HEK293T (cell line): ENCODE data around the gene ZFR2.
"Not testable (repeated sequence)": the region's sequence is repeated elsewhere in the genome, so short reads cannot be mapped to it uniquely, and the experiment has no call there.

ENCODE experiments used
- CTCF ChIA-PET: fragments of 350-600 bp; formaldehyde crosslinking; extraction: SDS; loops from one replicate; lab custom pipeline; 2021; ENCODE audit warnings: antibody characterized with exemption, inconsistent platforms; lab: Yijun Ruan, JAX
- POLR2A ChIA-PET: fragments of 350-600 bp; formaldehyde crosslinking; extraction: SDS; loops from one replicate; lab custom pipeline; 2020; ENCODE audit warnings: antibody characterized with exemption, inconsistent platforms; lab: Yijun Ruan, JAX
- DNase-seq: peaks from one replicate; pipeline ENCODE4 v3.0.0; 2012; ENCODE audit warnings: mixed read lengths; ENCODE audit errors: extremely low spot score
- ARNT ChIP-seq: fragments of 450-650 bp; IDR thresholded peaks from 2 replicates; pipeline ENCODE4 v1.6.1; 2017; ENCODE audit warnings: mild to moderate bottlenecking
- BHLHE40 ChIP-seq: fragments of 450-650 bp; IDR thresholded peaks from 2 replicates; pipeline ENCODE4 v1.6.1; 2016; ENCODE audit warnings: mild to moderate bottlenecking, moderate library complexity, borderline replicate concordance
- CTBP1 ChIP-seq: fragments of 450-650 bp; IDR thresholded peaks from 2 replicates; pipeline ENCODE4 v1.6.1; 2016; ENCODE audit warnings: borderline replicate concordance
- ELF4 ChIP-seq: fragments of 450-650 bp; IDR thresholded peaks from 2 replicates; pipeline ENCODE4 v1.6.1; 2017; ENCODE audit warnings: antibody characterized with exemption
- FOXA1 ChIP-seq: fragments of 450-650 bp; IDR thresholded peaks from 2 replicates; pipeline ENCODE4 v1.6.1; 2016; ENCODE audit warnings: mild to moderate bottlenecking
- FOXK2 ChIP-seq: fragments of 450-650 bp; IDR thresholded peaks from 2 replicates; pipeline ENCODE4 v1.6.1; 2016; ENCODE audit warnings: mild to moderate bottlenecking
- FOXM1 ChIP-seq: fragments of 450-650 bp; IDR thresholded peaks from 2 replicates; pipeline ENCODE4 v1.6.1; 2017; ENCODE audit warnings: mild to moderate bottlenecking, borderline replicate concordance
- HDGF ChIP-seq: fragments of 450-650 bp; IDR thresholded peaks from 2 replicates; pipeline ENCODE4 v1.6.1; 2017; ENCODE audit warnings: antibody characterized with exemption, borderline replicate concordance
- L3MBTL2 ChIP-seq: fragments of 450-650 bp; conservative IDR thresholded peaks from 2 replicates; pipeline ENCODE4 v1.6.1; 2016; ENCODE audit warnings: mild to moderate bottlenecking
- LEF1 ChIP-seq: fragments of 450-650 bp; IDR thresholded peaks from 2 replicates; pipeline ENCODE4 v1.6.1; 2017; ENCODE audit warnings: mild to moderate bottlenecking, borderline replicate concordance
- NFRKB ChIP-seq: fragments of 450-650 bp; IDR thresholded peaks from 2 replicates; pipeline ENCODE4 v1.6.1; 2016; ENCODE audit warnings: mild to moderate bottlenecking, moderate library complexity
- SP1 ChIP-seq: fragments of 450-650 bp; IDR thresholded peaks from 2 replicates; pipeline ENCODE4 v1.6.1; 2017
- SUZ12 ChIP-seq: fragments of 450-650 bp; IDR thresholded peaks from 2 replicates; pipeline ENCODE4 v1.6.1; 2016; ENCODE audit warnings: mild to moderate bottlenecking
- TARDBP ChIP-seq: fragments of 450-650 bp; IDR thresholded peaks from 2 replicates; pipeline ENCODE4 v1.6.1; 2016
- ZNF384 ChIP-seq: fragments of 450-650 bp; IDR thresholded peaks from 2 replicates; pipeline ENCODE4 v1.6.1; 2016
- TF ChIP-seq, protein P1 (sequence below): fragments of 450-650 bp; IDR thresholded peaks from 2 replicates; pipeline ENCODE4 v1.6.1; 2016

ZFR2 gene

DNA sequence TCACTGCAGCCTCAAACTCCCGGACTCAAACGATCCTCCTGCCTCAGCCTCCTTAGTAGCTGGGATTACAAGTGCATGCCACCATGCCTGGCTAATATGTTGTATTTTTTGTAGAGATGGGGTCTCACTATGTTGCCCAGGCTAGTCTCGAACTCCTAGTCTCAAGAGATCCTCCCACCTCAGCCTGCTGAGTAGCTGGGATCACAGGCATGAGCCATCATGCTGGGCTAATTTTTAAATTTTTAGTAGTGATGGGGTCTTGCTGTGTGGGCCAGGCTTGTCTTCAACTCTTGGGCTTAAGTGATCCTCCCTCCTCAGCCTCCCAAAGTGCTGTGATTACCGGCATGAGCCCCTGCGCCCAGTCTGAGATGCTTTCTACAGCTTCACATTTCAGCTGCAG, 26.9 kb upstream of the ZFR2 start:
- ChIA-PET CTCF (interaction anchor here (0.6 kb wide), 1 partner anchor 20 kb away, joined by 4 read pairs; no protein-coding TSS in a partner anchor), POLR2A (no interaction called here)
- DNase-seq: no peak
- no peak for TF ChIP-seq FOXK2
- no peak for TF ChIP-seq ELF4
- TF ChIP-seq ARNT: no peak
- no peak for TF ChIP-seq L3MBTL2
- no peak for TF ChIP-seq SP1
- TF ChIP-seq SUZ12: no peak
- TF ChIP-seq ZNF384: no peak
- TF ChIP-seq TARDBP: no peak

DNA sequence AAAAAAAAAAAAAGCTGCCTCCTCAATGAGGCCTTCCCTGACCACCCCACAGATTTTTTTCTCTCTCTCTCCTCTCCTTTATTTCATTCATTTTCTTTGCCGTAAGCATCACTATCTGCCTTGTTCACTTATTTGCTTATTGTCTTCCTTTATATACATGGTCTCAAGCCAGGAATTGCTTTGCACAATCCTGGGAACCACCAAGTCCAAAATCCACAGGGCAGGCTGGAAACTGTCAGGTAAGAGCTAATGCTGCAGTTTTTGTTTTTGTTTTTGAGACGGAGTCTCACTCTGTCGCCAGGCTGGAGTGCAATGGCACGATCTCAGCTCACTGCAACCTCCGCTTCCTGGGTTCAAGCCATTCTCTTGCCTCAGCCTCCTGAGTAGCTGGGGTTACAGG, 26.1 kb upstream of the ZFR2 start:
- POLR2A ChIA-PET, CTCF ChIA-PET, DNase-seq: not testable (repeated sequence)

DNA sequence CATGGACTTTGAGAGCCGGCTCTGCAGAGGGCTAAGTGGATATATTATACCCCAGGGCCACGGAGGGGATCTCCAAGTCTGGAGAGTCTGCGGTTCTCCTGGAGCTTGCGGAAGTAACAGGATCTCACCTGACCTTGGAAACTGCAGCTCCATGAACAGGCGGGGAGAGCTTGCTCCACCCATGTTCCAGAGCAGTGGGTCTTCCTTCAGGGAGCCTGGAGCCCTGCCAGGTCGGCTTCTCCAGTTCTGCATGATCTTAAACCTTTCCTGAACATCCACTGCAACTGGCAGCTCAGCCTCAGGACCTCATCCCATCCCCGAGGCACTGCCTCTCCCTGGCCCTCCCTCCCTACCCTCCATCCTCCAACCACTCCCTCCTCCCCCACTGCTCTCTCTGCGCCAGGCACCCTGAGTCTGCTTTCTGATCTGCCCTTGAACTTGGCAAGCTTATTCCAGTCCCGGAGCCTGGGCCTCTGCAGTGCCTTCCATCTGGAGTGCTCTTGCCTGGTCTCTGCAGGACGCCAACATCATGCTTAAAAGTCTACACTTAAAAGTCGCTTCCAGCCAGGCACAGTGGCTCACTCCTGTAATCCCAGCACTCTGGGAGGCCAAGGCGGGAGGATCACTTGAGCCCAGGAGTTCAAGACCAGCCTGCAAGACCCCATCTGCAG, 24.8 kb upstream of the ZFR2 start:
- DNase-seq: no peak
- ChIA-PET CTCF (no interaction called here), POLR2A (no interaction called here)
- TF ChIP-seq ELF4 (no peak), SP1 (no peak), TARDBP (no peak), HDGF (no peak), FOXA1 (no peak), SUZ12 (no peak), LEF1 (no peak), FOXM1 (no peak), FOXK2 (no peak), NFRKB (no peak), L3MBTL2 (no peak), CTBP1 (no peak), ARNT (no peak)
- TF ChIP-seq, protein P1, sequence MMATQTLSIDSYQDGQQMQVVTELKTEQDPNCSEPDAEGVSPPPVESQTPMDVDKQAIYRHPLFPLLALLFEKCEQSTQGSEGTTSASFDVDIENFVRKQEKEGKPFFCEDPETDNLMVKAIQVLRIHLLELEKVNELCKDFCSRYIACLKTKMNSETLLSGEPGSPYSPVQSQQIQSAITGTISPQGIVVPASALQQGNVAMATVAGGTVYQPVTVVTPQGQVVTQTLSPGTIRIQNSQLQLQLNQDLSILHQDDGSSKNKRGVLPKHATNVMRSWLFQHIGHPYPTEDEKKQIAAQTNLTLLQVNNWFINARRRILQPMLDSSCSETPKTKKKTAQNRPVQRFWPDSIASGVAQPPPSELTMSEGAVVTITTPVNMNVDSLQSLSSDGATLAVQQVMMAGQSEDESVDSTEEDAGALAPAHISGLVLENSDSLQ: no peak

DNA sequence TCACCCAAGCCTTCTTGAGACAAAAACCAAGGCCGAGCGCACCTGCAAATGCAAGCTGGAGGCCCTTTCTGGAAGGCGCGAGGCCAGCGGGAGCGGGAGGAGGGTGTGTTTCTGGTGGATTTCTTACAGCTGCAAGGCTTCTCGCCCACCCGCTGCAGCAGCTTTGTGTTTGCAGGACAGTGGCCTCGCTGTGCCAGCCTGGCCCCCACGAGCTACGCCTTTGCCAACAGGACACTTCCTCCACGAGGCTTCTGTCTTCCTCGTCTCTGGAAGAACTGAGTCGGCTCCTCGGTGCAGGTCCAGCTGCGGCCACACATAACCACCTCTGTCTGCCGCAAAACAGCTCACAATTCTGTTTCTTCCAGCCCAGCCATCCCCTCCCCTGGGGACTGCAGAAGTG, 21.8 kb upstream of the ZFR2 start:
- ChIA-PET CTCF (no interaction called here), POLR2A (interaction anchor here (0.9 to 1.5 kb wide), 2 partner anchors 81 to 95 kb away, joined by 3 to 4 read pairs; partner anchors contain the start of gene EEF2)
- no peak for TF ChIP-seq SUZ12
- no peak for TF ChIP-seq ZNF384
- DNase-seq: no peak

DNA sequence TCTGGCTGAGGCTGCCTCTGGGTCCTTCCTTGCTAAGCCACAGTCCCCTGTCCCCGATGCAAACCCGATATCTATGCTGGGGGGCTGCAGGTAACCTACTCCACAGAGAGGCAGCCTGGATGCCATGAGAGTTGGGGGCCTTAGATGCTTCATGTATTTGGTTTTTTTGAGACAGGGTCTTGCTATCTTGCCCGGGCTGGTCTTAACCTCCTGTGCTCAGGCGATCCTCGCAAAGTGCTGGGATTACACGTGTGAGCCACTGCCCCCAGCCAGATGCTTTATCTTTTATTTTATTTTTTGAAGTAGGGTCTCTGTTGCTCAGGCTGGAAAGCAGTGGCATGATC, 13.2 kb upstream of the ZFR2 start:
- CTCF ChIA-PET: no interaction called here
- TF ChIP-seq ZNF384 (no peak), ARNT (no peak), FOXK2 (no peak), SUZ12 (no peak), FOXA1 (no peak), ELF4 (no peak), BHLHE40 (no peak)
- POLR2A ChIA-PET: no interaction called here
- no peak for DNase-seq

DNA sequence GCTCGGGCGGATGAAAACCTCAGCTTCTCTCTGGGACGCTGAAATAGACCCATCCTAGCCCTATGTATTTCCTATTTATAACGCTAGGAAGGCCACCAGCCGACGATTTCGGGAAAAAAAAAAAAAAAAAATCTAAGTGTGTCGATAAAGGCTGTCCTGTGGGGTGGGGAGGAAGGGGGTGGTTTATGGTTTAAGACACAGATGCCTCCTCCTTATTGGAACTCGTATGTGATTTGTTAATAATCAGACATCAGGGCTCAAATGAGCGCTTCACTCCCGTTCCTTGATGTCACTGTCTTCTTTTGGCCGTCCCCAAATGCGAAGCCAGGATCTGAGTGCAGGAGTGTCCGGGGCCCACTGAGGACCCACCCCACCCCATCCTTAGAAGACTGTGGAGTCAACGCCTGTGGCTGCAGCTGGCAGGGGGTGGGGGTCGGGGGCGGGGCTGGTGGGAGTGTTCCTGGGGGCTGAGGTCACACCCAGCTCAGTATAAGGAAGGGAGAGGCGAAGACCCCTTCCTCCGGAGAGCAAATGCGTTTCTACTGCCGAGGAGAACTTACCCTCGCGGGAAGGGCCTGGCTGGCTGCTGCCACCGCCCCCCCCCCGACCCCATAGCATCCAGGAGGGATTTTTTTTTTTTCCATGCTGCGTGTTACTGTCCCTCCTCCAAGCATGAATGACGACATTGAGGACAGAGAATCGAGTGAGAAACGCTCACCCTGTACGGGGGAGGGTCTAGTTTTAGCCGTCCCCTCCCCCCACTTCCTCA, 12.6 kb upstream of the ZFR2 start:
- ChIA-PET CTCF (no interaction called here), POLR2A (interaction anchor here (1.0 kb wide), 1 partner anchor 104 kb away, joined by 4 read pairs; the partner anchor contains the start of gene EEF2)
- no peak for TF ChIP-seq LEF1
- no peak for TF ChIP-seq L3MBTL2
- no peak for TF ChIP-seq SUZ12
- no peak for TF ChIP-seq HDGF
- no peak for TF ChIP-seq NFRKB
- no peak for TF ChIP-seq ZNF384
- TF ChIP-seq FOXA1: no peak
- TF ChIP-seq ELF4: no peak
- TF ChIP-seq ARNT: no peak
- TF ChIP-seq CTBP1: no peak
- TF ChIP-seq TARDBP: no peak
- TF ChIP-seq BHLHE40: no peak
- TF ChIP-seq SP1: no peak
- TF ChIP-seq FOXK2: no peak
- no peak for DNase-seq

DNA sequence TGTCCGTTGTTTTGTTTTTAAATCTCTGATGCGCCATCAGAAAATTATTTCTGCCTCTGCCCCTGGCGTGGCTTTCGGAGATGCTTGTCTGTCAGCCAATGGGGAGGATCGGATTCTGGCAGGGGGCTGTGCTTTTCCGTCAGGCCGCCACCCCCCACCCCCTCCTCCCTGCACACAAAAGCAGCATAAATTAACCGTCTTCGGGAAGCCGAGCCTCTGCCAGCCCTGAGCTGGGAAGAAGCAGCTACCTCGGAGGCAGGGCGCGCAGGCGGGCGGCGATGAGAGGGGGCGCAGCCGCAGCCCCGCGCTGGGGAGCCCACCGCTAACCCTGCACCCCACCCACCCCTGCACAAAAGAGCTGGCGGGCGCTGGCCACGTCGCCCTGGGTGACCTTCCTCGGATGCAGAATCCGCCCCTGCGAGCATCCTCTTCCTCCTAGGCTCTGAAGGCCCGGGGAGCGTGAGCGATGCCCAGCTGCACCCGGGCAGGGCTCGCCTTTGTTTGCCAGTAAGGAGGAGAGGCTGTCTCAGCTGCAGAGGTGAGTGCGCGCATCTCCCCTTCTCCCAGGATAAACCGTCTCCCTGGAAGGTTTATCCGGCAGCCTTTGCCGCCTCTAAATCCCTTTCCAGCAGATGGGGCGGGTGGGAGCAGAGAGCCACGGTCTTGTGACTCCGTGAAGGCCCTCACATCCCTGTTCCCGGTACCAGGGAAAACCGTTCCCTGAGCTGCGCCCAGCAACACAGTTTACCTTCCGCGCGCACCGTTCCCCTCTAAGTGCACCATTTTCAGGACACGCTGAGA, 11.8 kb upstream of the ZFR2 start, which contains the start of gene ATCAY:
TSS of gene ATCAY (plus strand) at position 215 of the 801 bp plus-strand sequence. CDS start 5,083 bp downstream, outside the sequence.
- no peak for DNase-seq
- ChIA-PET CTCF (no interaction called here), POLR2A (interaction anchor here (1.0 kb wide), 1 partner anchor 105 kb away, joined by 4 read pairs; the partner anchor contains the start of gene EEF2)
- TF ChIP-seq NFRKB (no peak), SUZ12 (no peak), FOXK2 (no peak), FOXM1 (no peak), BHLHE40 (no peak), HDGF (no peak), ELF4 (no peak), L3MBTL2 (no peak), FOXA1 (no peak), ARNT (no peak), CTBP1 (no peak), TARDBP (no peak)
